CD4-positive, alpha-beta T cell treated with Interleukin-17A for 1 hour (primary cell): ENCODE results near the gene PRR29.
"Not testable (repeated sequence)": the region's sequence is repeated elsewhere in the genome, so short reads cannot be mapped to it uniquely, and the experiment has no call there.

Experiments
- DNase-seq: peaks from one replicate; pipeline ENCODE4 v3.0.0-alpha.2; 2020

The PRR29 gene

GRCh38 chr17:63998721-63999679 lies 849 bp downstream of the PRR29 start:
- DNase-seq, result peak; percentile 50

DNA sequence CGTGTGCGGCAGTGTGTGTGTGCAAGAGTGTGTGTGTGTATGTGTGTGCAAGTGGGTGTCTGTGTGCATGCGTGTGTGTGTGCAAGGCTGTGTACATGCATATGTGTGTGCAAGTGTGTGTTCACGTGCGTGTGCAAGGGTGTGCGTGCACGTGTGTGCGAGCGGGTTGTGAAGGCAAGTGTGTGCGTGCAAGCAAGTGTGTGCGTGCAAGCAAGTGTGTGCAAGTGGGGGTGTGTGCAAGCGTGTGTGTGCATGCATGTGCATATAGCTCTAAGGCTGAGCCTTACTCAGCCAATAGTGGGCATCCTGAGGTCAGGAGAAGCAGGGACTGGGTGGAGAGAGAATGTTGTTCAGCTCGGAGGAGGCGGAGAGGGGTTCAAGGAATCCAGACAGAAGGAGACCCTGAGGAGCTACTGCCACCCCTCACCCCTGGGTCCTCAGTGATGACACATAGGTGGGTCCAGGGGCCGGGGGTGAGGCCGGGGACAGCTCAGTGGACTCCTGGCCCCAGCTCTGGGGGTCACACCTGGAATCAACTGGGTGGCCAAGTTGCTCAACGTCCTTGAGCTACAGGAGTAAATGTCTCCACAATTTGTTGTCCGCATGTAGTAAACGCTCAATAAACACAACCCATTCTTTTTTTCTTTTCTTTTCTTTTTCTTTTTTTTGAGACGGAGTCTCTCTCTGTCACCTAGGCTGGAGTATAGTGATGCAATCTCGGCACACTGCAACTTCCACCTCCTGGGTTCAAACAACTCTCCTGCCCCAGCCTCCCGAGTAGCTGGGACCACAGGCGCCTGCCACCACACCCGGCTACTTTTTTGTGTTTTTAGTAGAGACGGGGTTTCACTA lies 1.8 kb downstream of the PRR29 start:
- DNase-seq, result no peak

DNA sequence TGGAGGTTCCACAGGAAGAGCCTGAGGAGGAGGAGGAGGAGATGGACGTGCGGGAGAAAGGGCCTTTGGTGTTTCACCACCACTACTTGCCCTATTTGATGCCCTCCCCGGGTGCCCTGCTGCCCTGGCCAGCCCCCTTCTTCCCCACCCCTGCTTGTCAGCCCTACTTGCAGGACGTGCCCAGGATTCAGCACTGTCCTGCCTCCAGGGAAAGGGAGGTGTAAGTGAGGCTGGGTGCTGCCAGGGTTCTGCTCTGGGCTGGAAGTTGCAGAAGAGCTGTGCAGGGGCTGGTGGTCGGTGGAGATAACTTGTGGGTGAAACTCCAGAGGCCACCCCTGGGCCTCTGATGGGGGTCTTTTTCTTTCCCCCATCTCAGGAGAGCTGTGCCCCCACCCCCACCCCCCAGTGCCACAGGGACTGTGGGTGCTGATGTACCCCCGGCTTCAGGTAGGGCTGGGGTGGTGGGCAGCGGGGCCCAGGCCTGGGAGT lies 3.0 kb downstream of the PRR29 start:
- DNase-seq, result no peak

DNA sequence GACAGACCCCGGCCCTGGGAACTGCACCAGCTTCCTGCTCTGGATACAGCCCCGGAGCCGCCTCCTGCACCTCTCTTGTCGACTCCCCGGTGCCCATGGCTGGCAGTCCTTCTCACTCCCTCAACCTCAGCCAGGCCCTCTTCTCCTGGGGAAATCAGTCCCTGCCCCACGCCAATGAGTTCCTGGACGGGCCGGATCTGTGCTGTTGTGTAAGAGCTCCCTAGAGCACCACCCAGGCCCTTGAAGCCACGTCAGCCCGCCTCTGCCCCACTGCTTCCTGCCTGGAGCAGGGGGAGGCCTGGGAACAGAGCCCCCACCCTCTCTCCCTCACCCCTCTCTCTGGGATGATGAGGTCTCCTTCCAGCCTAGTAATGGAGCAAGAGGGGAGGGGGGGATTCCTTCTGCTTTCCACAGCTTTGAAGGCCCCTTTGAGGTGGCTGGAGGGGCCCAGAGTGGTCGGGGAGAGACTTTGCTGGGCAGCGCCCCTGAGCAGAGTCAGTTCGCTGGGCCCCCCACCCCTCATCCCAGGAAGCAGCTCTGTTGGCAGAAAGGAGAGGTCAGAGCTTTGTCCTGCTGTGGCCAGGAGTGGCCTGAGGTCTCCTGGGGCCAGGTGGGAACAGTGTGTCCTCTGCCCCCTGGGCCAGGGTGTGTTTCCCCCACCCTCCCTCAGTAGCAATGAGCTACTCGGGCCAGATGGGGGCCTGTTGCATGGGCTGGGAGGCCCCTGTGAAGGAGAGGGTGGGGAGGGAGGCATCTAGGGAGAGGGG lies 3.8 kb downstream of the PRR29 start:
- no peak for DNase-seq

DNA sequence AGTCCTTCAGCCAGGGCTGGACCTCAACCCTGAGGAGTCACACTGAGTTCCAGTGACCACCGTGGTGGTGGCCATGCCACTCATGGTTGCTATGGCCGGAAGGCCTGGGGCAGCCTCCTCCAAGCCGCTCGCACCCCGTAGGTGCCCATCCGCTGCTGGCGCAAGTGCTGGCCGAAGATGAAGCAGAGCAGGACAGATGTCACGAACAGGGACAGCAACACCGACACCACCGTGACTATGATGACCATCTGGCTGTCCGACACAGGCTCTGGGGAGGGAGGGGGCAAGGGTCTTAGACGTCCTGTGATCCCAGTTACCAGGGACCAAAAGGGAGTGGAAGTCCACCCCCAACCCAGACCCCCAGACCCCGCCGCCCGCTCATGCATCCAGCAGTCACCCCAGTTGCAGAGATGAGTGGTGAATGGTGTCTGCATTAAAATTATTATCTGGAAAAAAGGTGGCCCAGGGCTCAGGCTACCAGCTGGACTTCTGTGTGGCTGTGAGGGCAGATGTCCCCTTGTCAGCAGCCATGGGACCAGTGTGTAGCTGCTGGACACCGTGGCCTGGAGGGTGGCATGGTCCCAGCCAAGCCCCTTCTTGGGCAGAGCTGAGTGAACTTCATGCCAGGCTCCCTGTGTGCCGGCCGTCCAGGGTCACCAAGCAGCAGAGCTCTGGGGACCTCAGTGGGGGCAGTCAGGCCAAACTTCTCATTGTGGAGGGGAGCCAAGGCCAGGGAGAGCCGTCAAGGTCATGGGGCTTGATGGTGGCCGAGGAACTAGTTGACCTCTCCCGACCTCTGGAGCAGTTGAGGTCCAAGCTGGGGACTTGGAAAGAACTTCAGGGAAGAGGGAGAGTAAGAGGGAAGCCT lies 4.7 kb downstream of the PRR29 start:
- no peak for DNase-seq

GRCh38 chr17:64003526-64004121 lies 5.5 kb downstream of the PRR29 start:
- no peak for DNase-seq

GRCh38 chr17:64004218-64004770 lies 6.1 kb downstream of the PRR29 start:
- no peak for DNase-seq

GRCh38 chr17:64004903-64005733 lies 7.0 kb downstream of the PRR29 start:
- no peak for DNase-seq

- DNase-seq, result no peak
Measured at GRCh38 chr17:64005734-64006167, 7.6 kb downstream of the PRR29 start.

- DNase-seq, result no peak
Measured at GRCh38 chr17:64006361-64007088, 8.4 kb downstream of the PRR29 start.

DNA sequence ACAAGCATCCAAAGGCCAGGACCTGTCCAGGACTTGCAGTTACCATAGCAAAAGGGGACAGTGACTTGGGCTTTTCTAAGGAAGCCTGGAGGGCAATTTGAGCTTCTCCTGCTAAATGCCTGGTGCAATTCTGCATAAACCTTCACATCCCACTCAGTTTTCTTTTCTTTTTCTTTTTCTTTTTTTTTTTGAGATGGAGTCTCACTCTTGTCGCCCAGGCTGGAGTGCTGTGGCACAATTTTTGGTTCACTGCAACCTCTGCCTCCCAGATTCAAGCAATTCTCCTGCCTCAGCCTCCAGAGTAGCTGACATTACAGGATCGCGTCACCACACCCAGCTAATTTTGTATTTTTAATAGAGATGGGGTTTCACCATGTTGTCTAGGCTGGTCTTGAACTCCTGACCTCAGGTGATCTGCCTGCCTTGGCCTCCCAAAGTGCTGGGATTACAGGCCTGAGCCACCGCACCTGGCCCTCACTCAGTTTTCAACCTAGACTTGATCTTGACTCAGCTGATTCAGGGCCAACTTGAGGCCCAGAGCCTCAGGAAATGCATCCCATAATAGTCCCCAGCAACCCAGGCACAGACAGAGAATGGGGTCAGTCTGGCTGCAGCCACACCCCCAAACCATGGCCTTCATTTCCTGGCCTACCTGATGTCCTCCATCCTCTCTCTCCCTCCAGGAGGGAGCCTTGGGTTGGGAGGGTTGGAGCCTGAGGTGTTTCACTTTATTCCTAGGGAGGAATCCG lies 9.1 kb downstream of the PRR29 start:
- not testable (repeated sequence) for DNase-seq

DNA sequence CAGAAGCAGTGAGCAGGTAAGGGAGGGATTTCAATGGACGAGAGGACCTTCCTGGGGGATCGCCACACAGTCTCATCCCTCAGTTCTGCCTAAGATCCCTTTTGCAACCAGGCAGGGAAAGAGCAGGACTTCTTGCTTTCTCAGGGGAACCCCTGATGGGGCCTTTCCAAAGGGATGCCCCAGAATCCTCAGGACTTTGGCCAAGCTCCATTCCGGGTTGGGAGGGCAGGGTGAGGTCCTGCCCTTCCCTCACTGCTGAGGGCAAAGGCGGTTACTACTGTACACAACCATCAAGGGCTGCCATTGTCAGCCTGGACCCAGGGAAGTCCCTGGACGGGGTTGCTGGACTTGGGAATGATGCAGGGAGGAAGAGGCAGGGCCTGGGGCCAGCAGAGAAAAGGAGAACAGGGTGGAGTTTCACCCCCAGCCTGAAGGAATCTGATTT lies 9.7 kb downstream of the PRR29 start:
- DNase-seq, result no peak

GRCh38 chr17:64008346-64008745 lies 10.2 kb downstream of the PRR29 start:
- DNase-seq, result no peak

DNA sequence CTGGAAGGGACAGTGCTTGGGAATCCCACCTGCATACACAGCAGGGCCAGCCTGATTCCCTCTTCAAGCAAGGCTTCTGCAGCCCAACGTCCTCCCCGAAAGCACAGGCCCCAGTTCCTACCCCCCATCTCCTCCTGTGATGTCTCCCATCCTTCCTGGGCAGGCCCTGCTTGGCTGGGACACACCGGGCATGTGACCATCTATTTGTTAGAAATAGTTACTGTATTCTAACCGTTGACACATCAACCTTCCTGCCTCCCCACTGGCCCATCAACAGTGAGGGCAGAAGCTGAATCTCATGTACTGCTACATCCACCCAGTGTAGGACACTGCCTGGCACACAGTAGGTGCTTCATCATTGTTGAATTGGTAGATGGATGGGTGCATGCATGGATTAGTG lies 10.7 kb downstream of the PRR29 start:
- DNase-seq, result no peak

DNA sequence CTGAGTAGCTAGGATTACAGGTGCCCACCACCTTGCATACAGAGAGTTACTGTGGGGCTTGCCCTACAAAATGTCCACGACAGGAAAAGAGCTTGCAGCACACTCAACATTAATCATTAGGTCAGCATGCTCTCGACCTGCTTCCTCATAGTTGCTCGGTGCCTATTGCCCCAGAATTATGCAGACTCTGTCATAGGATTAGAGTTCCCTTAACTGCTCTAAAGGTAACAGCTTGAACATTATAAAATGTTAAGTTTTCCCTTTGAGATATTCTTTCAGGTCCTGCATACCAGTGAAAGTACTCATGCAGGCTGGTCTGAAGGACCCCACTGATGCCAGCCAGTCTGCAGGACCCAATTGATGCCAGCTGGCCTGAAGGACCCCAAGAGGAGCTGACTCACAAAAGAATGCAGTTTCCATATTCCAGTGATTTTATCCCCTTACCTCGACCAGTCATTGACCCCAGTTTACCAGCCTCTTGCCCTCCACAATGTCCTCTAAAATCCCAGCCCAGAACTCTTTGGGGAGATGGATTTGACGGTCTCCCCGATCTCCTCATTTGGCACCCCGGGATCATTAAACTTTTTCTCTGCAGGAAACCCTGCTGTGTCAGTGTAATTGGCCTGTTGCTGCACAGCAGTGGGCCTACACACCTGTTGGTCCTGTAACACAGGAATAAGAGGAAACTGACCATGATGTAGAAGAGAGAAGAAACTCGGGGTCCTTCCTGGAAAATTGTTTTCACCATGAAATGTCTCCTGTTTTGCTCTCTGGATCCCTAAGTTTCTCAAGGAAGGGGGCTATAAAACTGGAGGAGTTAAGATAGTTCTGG lies 11.6 kb downstream of the PRR29 start:
- DNase-seq, result no peak

GRCh38 chr17:64015447-64015846 lies 17.3 kb downstream of the PRR29 start:
- no peak for DNase-seq

DNA sequence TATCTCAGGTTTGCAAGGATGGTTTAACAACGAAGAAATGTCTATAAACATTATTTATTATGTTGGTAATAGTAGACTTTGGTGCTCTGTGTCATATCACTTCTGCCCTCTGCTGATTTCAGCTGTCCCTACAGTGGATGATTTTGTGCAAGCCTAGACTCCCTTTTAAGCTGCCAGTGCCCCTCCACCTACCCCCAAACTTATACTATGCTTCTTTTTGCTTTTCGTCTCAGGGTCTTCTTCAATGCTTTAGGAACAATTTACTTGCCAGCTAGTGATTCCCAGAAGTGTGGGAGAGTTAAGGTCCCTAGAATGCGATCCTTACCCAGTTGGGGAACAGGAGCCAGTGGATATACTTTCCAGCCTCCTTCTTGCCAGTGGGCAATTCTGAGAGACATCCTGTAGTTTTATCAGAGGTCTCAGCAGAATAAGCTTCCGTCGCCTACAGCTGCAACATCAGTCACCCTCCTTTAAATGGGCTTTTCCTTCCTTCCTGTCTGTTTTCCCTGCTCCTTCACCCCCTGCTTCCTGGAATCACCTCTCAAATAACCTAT lies 18.2 kb downstream of the PRR29 start:
- peak; percentile 48 for DNase-seq
